K562 (cell line): ENCODE data around the gene ARHGDIA.

Experiments
- CBFB ChIP-seq: sonication (generic); formaldehyde crosslinking; IDR thresholded peaks from 2 replicates; pipeline ENCODE4 v1.4.0; 2020; ENCODE audit warnings: mild to moderate bottlenecking, missing genetic modification reagents
- CEBPZ ChIP-seq: fragments of 150-350 bp; IDR thresholded peaks from 2 replicates; pipeline ENCODE4 v1.6.1; 2014; ENCODE audit warnings: low read depth, mild to moderate bottlenecking, low read length, borderline replicate concordance
- CTCF ChIP-seq, 3 experiments: IDR thresholded peaks in 2 of 3; conservative IDR thresholded peaks in 1 of 3; 2 replicates each; pipeline ENCODE4 v1.5.1; 2011 to 2012; ENCODE audit warnings: low read length in 3 of 3, mild to moderate bottlenecking in 3 of 3, control low read depth in 2 of 3, improper control_type of control experiment in 1 of 3, inconsistent platforms in 1 of 3, low read depth in 1 of 3, mixed read lengths in 1 of 3, moderate library complexity in 1 of 3; ENCODE audit not compliant: insufficient read depth in 2 of 3
- ELF1 ChIP-seq: fragments of 200-800 bp; sonication (Bioruptor generic); IDR thresholded peaks from 2 replicates; pipeline ENCODE4 v1.6.1; 2016; ENCODE audit warnings: missing genetic modification characterization, missing compliant biosample characterization
- NR2C2 ChIP-seq, 2 experiments: fragments of 200-800 bp in 1 of 2; sonication (Bioruptor generic) in 1 of 2; sonication (generic) in 1 of 2; formaldehyde crosslinking in 1 of 2; IDR thresholded peaks; 2 replicates each; pipeline versions ENCODE4 v1.6.1 to v1.8.0; 2016 to 2022; ENCODE audit warnings: mild to moderate bottlenecking in 1 of 2, missing compliant biosample characterization in 1 of 2, missing genetic modification characterization in 1 of 2, missing genetic modification reagents in 1 of 2
- PKNOX1 ChIP-seq: fragments of 450-650 bp; IDR thresholded peaks from 2 replicates; pipeline ENCODE4 v1.6.1; 2016
- POLR2A ChIP-seq: fragments of 450-650 bp; conservative IDR thresholded peaks from 2 replicates; pipeline ENCODE4 v1.6.1; 2016
- ZFP30 ChIP-seq: fragments of 250-450 bp; sonication (Bioruptor Pico); IDR thresholded peaks from 2 replicates; pipeline ENCODE4 v1.8.0; 2022; ENCODE audit warnings: moderate library complexity, mild to moderate bottlenecking, inconsistent platforms, borderline replicate concordance
- ZFX ChIP-seq: sonication (generic); formaldehyde crosslinking; IDR thresholded peaks from 2 replicates; pipeline ENCODE4 v1.8.0; 2022; ENCODE audit warnings: mild to moderate bottlenecking, missing genetic modification reagents, moderate library complexity

- TF ChIP-seq CBFB (CRISPR knock-in tag) (no peak), CTCF (IDR thresholded peaks at IDR 0.05 in 2 of 3, conservative IDR thresholded peaks at IDR 0.05 in 1 of 3; ENCODE audit: insufficient read depth in 2 of 3, low read depth in 1 of 3, low read length in 3 of 3) (no peak), ZFX (no peak; the same call in 1 of the 2 replicates), POLR2A (no peak; the same call in none of the 2 replicates), PKNOX1 (no peak), CEBPZ (no peak), ELF1 (tag) (peak; percentile 90), NR2C2 (CRISPR knock-in tag; IDR thresholded peaks at IDR 0.05) (no peak), NR2C2 (tag; IDR thresholded peaks at IDR 0.05) (no peak), ZFP30 (CRISPR knock-in tag) (no peak)
Measured at GRCh38 chr17:81917565-81918332, 46.6 kb upstream of the ARHGDIA start, which contains the start of gene SIRT7.
